Activated CD4-positive, alpha-beta T cell treated with anti-CD3 and anti-CD28 coated beads for 1 hour (primary cell): ENCODE results near the gene IL4.

Experiments used
- DNase-seq: peaks from one replicate; pipeline ENCODE4 v3.0.0-alpha.2; 2020

IL4 gene

GRCh38 chr5:132658381-132659302 lies 15.1 kb upstream of the IL4 start:
- no peak for DNase-seq

GRCh38 chr5:132659598-132660493 lies 13.9 kb upstream of the IL4 start:
- no peak for DNase-seq

GRCh38 chr5:132661231-132662003 lies 12.4 kb upstream of the IL4 start:
- no peak for DNase-seq

GRCh38 chr5:132662004-132662401 lies 11.8 kb upstream of the IL4 start:
- DNase-seq: no peak

GRCh38 chr5:132662925-132663770 lies 10.6 kb upstream of the IL4 start:
- DNase-seq: no peak

- no peak for DNase-seq
Measured at GRCh38 chr5:132663771-132664695, 9.8 kb upstream of the IL4 start.

- no peak for DNase-seq
Measured at GRCh38 chr5:132664696-132665209, 9.0 kb upstream of the IL4 start.

- DNase-seq: no peak
Measured at GRCh38 chr5:132665574-132666080, 8.2 kb upstream of the IL4 start.

GRCh38 chr5:132666310-132667123 lies 7.3 kb upstream of the IL4 start:
- no peak for DNase-seq

- no peak for DNase-seq
Measured at GRCh38 chr5:132667309-132667708, 6.5 kb upstream of the IL4 start.

GRCh38 chr5:132667761-132668705 lies 5.8 kb upstream of the IL4 start:
- DNase-seq: no peak

- DNase-seq: no peak
Measured at GRCh38 chr5:132668706-132669454, 4.9 kb upstream of the IL4 start.

- no peak for DNase-seq
Measured at GRCh38 chr5:132669455-132669820, 4.4 kb upstream of the IL4 start.

- no peak for DNase-seq
Measured at GRCh38 chr5:132669966-132670882, 3.6 kb upstream of the IL4 start.

GRCh38 chr5:132671000-132671399 lies 2.8 kb upstream of the IL4 start:
- no peak for DNase-seq

- DNase-seq: no peak
Measured at GRCh38 chr5:132673488-132673887, 301 bp upstream of the IL4 start.
